Transverse colon (tissue), 4 donors: ENCODE results near the gene SYNE1. TPM values are rescaled to one million over a fixed set of nuclear protein-coding genes. Genes with fewer than 3 reads are reported as not detected.

ENCODE experiments used
- DNase-seq: peaks from one replicate; pipeline ENCODE4 v3.0.0-alpha.2; 2019
- H3K27ac ChIP-seq, 4 donors: fragments of 200-600 bp; sonication (generic); 2 replicates each; pipeline ENCODE4 v1.5.1; 2016 to 2018; ENCODE audit warnings: inconsistent platforms in 4 of 4
- H3K27me3 ChIP-seq: fragments of 200-600 bp; sonication (generic); 2 replicates; pipeline ENCODE4 v1.5.1; 2017; ENCODE audit warnings: inconsistent platforms
- H3K36me3 ChIP-seq, 4 donors: fragments of 200-600 bp; sonication (generic); 2 replicates each; pipeline ENCODE4 v1.5.1; 2017 to 2019; ENCODE audit warnings: inconsistent platforms in 4 of 4
- H3K4me1 ChIP-seq, 4 donors: fragments of 200-600 bp; sonication (generic); 2 replicates each; pipeline ENCODE4 v1.5.1; 2017 to 2020; ENCODE audit warnings: inconsistent platforms in 4 of 4
- H3K4me3 ChIP-seq, 4 donors: fragments of 200-600 bp; sonication (generic); 1 replicate in 1 of 4; 2 replicates in 3 of 4; pipeline versions ENCODE4 v1.5.1 to v1.6.1; 2017 to 2019; ENCODE audit warnings: inconsistent platforms in 4 of 4
- H3K9me3 ChIP-seq, 2 donors: fragments of 200-600 bp; sonication (generic); 2 replicates each; pipeline ENCODE4 v1.5.1; 2017 to 2019; ENCODE audit warnings: inconsistent platforms in 2 of 2
- EP300 ChIP-seq: sonication (generic); formaldehyde crosslinking; IDR thresholded peaks from one replicate; pipeline ENCODE4 v1.6.1; 2017; ENCODE audit warnings: antibody characterized with exemption, low read depth
- POLR2A ChIP-seq: fragments of 450-650 bp; IDR thresholded peaks from one replicate; pipeline ENCODE4 v1.6.1; 2016; ENCODE audit warnings: antibody characterized with exemption, mild to moderate bottlenecking, moderate library complexity
- POLR2AphosphoS5 ChIP-seq, 3 donors: sonication (generic); formaldehyde crosslinking; IDR thresholded peaks; one replicate each; pipeline ENCODE4 v1.6.1; 2016; ENCODE audit warnings: antibody characterized with exemption in 3 of 3
- WGBS, 2 donors: methylation state at CpG; one replicate each; pipeline ENCODE4 v1.1.5; 2018; ENCODE audit warnings: low coverage in 1 of 2; 5-methylcytosine and 5-hydroxymethylcytosine counted together
- in situ Hi-C, 4 donors: fragments of 200-750 bp; cut with MboI; loops; one replicate each; pipeline versions ENCODE4 v1.15.0 to v1.15.1; 2017; ENCODE audit warnings: low sequenced_read_pairs in 3 of 4, low pct_ligation_motif_present in 1 of 4, low pct_unique_long_range_greater_than_20kb in 1 of 4
- intact Hi-C: fragments of 100-400 bp; cut with DNase I; formaldehyde crosslinking; loops from one replicate; pipeline ENCODE4 v1.15.1; 2023; ENCODE audit warnings: low total_unique reads
- total RNA-seq, 4 donors: library from RNA; depleted of rRNA; stranded (reverse); fragments of >200 nt; gene quantifications; one replicate each; pipeline ENCODE4 v1.1.0, GENCODE V29; 2016
- TF ChIP-seq, protein P1 (sequence below), 5 experiments: fragments of 200-600 bp in 3 of 5; fragments of 450-650 bp in 2 of 5; sonication (generic) in 3 of 5; IDR thresholded peaks; 1 replicate in 2 of 5; 2 replicates in 3 of 5; pipeline ENCODE4 v1.5.1; 2016 to 2017; ENCODE audit warnings: antibody characterized with exemption in 5 of 5, inconsistent platforms in 3 of 5, mild to moderate bottlenecking in 2 of 5, moderate library complexity in 1 of 5

The SYNE1 gene
- total RNA-seq, 4 donors from 2014 or later = 31.4 to 87.2 (median 59.7) TPM

DNA sequence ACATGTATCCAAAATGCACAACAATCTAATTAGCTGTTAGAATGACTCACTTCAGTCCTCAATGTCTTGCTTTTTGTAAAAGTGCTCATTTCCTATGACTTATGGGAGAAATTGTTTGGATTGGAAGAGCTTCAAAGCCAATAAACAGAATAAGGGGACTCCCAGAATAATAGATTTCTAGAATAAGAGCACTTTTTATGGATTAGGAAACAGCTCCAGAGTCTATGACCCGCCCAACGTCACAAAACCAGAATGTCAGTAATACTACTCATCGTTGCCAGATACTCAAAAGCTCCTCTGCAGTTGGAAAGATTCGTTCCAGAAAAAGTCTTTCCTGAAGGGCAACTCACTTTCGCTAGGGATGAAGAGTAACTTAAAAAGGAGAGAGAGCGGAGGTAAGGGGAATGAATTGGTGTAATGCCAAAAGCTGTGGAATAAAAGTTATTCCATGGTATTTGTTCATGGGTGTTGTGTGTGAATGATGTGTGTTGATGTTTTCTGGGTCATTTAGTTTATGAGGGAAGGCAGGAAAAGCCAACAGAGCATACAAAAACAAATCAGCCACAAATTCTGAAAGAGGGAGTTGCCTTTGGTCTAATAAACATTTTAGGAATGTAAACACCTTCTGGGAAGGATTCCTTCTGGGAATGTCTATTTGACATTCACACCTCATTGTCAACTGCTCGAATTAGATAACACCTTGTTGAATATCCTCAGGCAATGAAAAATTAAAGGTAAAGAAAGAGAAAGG, 64.6 kb downstream of the SYNE1 start:
- TF ChIP-seq POLR2AphosphoS5 (IDR thresholded peaks at IDR 0.05) (no peak), EP300 (no peak), POLR2A (no peak)
- TF ChIP-seq, protein P1, sequence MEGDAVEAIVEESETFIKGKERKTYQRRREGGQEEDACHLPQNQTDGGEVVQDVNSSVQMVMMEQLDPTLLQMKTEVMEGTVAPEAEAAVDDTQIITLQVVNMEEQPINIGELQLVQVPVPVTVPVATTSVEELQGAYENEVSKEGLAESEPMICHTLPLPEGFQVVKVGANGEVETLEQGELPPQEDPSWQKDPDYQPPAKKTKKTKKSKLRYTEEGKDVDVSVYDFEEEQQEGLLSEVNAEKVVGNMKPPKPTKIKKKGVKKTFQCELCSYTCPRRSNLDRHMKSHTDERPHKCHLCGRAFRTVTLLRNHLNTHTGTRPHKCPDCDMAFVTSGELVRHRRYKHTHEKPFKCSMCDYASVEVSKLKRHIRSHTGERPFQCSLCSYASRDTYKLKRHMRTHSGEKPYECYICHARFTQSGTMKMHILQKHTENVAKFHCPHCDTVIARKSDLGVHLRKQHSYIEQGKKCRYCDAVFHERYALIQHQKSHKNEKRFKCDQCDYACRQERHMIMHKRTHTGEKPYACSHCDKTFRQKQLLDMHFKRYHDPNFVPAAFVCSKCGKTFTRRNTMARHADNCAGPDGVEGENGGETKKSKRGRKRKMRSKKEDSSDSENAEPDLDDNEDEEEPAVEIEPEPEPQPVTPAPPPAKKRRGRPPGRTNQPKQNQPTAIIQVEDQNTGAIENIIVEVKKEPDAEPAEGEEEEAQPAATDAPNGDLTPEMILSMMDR (IDR thresholded peaks at IDR 0.05) = no peak
- in situ Hi-C loops (no loop called here), intact Hi-C loops (no loop called here)
- H3K27me3 ChIP-seq = no peaks in the 10 kb centered on the region
- no peaks in the 10 kb centered on the region for H3K4me1 ChIP-seq
- H3K4me3 ChIP-seq = no peak overlapping the region
- no peak for DNase-seq
- 34 to 39% methylated on average over 7 of the region's 7 CpGs for WGBS, 2 donors
- H3K36me3 ChIP-seq = no peaks in the 10 kb centered on the region
- no peaks in the 10 kb centered on the region for H3K9me3 ChIP-seq
- H3K27ac ChIP-seq = no peak overlapping the region

DNA sequence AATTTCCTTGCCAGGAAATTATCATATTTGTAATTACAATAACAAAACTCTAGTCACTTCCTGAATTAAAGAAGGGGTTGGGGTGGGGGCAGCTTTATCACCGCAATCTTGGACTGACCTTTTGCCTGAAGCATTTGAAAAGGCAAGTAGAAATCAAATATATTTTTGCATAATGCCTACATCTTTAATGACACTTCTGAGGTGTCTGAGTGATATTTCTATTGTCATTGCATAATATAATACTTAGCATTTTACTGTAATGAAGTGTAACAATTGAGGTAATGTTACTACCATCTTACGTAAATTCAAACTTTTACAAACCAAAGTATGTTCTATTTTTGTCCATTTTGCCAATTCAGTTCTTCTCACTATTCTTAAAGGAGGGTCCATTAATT, 65.2 kb downstream of the SYNE1 start:
- H3K27me3 ChIP-seq = no peaks in the 10 kb centered on the region
- in situ Hi-C loops = no loop called here

GRCh38 chr6:152571089-152571488, 66.1 kb downstream of the SYNE1 start:
- Histone ChIP-seq H3K27me3 (no peaks in the 10 kb centered on the region), H3K4me1 (no peaks in the 10 kb centered on the region), H3K4me3 (no peak overlapping the region), H3K36me3 (no peaks in the 10 kb centered on the region), H3K27ac (no peak overlapping the region), H3K9me3 (no peaks in the 10 kb centered on the region)
- TF ChIP-seq POLR2AphosphoS5 (IDR thresholded peaks at IDR 0.05) = no peak
- no peak for TF ChIP-seq POLR2A
- no peak for TF ChIP-seq EP300
- TF ChIP-seq, protein P1 (IDR thresholded peaks at IDR 0.05) = no peak
- intact Hi-C loops = no loop called here
- in situ Hi-C loops = no loop called here
- no peak for DNase-seq
- 22 to 36% methylated on average over 1 of the region's 1 CpG for WGBS, 2 donors

More for the DNA sequence above, 65.2 kb downstream of the SYNE1 start:
- TF ChIP-seq POLR2A (no peak), POLR2AphosphoS5 (IDR thresholded peaks at IDR 0.05) (no peak), EP300 (no peak)
- TF ChIP-seq, protein P1 (IDR thresholded peaks at IDR 0.05) = no peak
- Histone ChIP-seq H3K36me3 (no peaks in the 10 kb centered on the region), H3K27ac (no peak overlapping the region), H3K4me3 (no peak overlapping the region), H3K4me1 (no peaks in the 10 kb centered on the region), H3K9me3 (no peaks in the 10 kb centered on the region)
- DNase-seq = no peak
- 48 to 83% methylated on average over 2 of the region's 2 CpGs for whole genome bisulfite sequencing, 2 donors
- intact Hi-C loops = no loop called here

DNA sequence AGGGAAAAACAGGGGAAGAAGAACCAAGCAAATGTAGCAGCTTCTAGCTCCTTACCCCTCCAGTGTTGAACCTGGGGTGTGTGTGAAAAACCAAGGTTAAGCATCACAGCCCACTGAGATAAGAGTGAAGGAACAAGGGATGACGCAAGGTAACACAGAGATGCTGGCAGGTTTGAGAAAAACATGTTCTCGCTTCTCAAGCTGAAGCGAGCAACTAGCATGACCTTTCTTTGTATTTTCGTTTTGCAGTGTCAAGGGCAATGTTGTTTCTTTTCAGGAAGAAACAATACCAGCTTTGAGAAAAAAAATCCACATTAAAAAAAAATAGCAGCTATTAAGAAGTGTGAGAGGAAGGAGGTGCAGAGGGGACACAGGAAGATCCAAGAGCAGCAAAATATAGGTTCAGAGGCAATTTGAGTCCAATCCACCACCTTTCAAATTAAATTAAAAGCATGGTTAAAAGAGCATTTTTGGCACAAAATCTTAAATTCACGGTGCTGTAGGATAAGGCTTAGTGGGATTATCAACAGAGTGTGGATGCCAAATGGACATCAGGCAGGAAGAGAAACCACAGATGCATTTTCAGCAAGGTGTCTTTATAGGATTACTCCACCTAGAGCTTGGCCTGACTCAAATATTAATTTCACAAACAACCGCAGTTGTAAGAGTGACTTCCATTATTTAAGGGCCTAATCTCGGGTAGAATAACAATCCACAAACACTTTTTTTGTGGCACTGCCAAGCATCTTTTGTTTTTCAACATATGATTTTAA, 70.9 kb downstream of the SYNE1 start:
- Histone ChIP-seq H3K4me3 (no peak overlapping the region), H3K27me3 (no peaks in the 10 kb centered on the region), H3K36me3 (no peaks in the 10 kb centered on the region), H3K9me3 (no peaks in the 10 kb centered on the region), H3K27ac (no peak overlapping the region), H3K4me1 (no peaks in the 10 kb centered on the region)
- intact Hi-C loops (no loop called here), in situ Hi-C loops (no loop called here)
- TF ChIP-seq, protein P1 (IDR thresholded peaks at IDR 0.05) = no peak
- no peak for TF ChIP-seq POLR2AphosphoS5 (IDR thresholded peaks at IDR 0.05)
- TF ChIP-seq EP300 = no peak
- no peak for TF ChIP-seq POLR2A
- WGBS, 2 donors = 39 to 47% methylated on average over 7 of the region's 7 CpGs
- no peak for DNase-seq
